Cardiac septum (tissue), 1 donor: Measurements from ENCODE around the gene GATAD2B. TPM values are rescaled to one million over a fixed set of nuclear protein-coding genes. Genes with fewer than 3 reads are reported as not detected.

Experiments
- DNase-seq: peaks from one replicate; pipeline ENCODE4 v3.0.0-alpha.2; 2020; ENCODE audit warnings: low spot score
- intact Hi-C: fragments of 100-400 bp; cut with DNase I; formaldehyde crosslinking; loops from one replicate; pipeline ENCODE4 v1.14.0; 2022
- total RNA-seq: library from RNA; stranded (reverse); fragmentation: NEBNext Ultra II Directional; extraction: Animal tissue kit (Norgen Biotek cat#: 25700); gene quantifications from one replicate; pipeline ENCODE4 v1.2.1, GENCODE V29; 2021
- donor health status: DM: no; HTN: no; CAD: no.

Gene GATAD2B
- total RNA-seq, 1 donor from 2014 or later: 45.7 TPM

DNA sequence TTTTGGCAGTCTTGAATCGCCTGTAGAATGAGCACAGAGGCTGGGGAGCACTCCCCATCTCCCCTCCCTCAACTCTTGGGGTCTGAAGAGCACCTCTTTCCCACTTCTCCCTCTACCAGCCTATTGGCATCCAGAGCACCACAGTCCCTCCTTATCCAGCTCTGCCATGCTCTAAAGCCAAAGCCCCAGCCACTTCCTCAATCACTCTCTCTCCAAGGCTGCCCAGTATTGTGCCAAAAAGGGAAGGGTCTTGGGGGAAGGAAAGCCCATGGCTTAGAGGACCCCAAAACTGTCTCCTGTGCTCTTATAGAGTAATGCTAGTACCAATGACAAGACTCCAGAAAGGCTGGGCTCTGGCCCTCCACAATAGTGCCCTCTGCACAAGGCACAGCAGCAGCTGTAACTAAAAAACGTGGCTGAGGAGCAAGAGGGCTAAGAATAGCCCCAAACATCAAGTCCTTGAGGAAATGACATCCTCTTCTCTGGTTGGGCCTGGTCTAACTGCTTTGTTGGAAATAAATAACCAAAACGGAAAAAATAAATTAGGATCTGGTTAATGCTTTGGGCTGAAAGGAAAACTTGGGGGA is 119.2 kb downstream of the GATAD2B start:
- intact Hi-C loops: no loop called here
- peak; percentile 38 for DNase-seq

DNA sequence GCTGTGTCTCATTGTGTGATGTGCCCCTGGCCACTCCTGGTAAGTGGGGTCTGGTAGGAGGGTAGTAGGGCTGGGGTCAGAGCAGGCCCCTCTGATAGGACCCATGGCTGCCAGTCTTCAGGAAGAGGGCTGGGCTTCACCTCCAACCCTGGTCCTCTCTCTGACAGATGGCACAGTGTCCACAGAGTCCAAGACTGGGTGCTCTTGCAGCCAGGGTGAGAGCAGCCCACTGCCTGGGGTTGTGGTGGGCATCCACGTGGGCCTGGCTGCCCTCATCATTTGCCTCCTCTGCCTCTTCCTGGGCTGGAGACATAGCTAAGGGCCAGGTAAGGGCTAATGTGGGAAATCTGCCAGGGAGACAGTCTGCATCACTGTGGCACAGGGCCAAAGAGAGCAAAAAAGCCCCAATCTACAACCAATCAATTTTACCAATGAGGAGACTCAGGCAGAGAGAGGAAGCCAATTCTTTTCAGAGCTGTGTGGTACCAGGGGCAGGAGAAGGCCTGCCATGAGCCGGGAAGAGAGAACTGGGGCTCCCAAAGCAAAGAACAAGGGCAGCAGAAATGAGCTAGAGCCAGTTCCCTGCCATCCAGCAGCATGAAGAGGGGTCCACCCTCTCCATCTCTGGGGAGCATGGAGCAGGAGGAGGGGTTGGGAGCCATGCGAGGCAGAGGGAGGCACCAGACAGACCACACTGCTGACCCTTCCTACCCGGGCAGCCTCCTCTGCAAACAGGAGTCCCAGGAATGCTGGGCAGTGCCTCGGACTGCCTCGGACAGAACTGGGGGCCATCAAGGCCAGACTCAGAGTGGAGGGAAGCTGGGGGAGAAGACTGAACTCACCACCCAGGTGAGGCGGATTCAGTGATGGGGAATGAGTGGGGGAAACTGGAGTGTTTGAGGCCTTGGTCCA is 120.7 kb downstream of the GATAD2B start:
- intact Hi-C loops: no loop called here
- DNase-seq: peak; percentile 56

GRCh38 chr1:153801028-153801625 is 121.6 kb downstream of the GATAD2B start:
- intact Hi-C loops: no loop called here
- DNase-seq: peak; percentile 43

DNA sequence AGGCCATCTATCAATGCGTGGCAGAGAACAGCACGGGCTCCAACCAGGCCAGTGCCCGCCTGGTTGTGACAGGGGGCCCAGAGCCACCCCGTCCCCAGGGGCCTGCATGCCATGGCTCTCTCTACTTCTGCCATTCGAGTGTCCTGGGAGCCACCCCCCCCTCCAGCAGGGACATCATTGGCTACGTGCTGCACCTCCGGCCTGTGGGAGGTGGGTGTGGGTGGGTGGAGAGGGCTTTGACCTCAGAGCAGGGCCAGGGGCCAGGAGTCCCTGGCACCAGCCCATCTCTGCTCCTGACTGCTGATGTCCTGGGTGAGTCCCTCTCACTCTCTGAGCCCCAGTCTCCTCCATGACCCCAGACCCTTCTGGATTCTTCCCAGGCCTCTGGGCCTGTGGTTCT is 122.3 kb downstream of the GATAD2B start:
- peak; percentile 56 for DNase-seq
- intact Hi-C loops: no loop called here

DNA sequence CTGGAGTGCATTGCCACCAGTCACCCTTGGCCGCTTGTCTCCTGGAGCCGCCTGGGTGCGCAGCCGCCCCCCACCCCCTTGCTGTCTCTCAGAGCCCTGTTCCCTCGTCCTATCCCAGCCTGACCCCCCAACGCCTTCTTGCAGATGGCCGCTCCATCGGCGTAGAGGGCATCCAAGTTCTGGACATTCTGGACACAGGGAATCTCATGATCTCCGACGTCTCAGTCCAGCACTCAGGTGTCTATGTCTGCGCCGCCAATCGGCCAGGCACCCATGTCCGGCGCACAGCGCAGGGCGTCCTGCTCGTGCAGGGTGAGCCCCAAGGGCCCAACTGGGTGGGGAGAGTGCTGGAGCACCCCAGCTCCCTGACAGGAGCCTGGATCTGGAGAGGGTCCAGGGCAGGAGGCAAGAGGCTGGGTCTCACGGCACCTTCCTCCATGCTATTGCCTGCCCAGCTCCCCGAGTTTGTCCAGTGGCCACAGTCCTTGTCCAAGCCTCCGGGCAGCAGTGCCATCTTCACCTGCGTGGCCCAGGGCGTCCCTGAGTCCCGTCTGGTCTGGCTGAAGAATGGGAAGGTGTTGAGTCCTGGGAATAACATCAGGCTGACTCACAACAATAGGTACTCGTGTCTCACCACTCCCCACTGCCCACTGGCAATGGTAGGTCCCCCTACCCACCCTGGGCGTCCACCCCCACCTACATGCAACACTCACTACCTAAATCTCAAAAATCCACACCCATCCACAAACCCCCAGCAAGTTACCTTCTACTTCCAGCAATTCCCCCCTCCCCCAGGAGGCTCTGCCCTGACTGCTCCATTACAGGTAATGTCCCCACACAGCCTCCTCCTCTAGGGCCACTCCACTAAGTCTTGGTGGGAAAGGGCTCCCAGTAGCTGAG is 123.0 kb downstream of the GATAD2B start:
- peak; percentile 64 for DNase-seq
- intact Hi-C loops: no loop called here

DNA sequence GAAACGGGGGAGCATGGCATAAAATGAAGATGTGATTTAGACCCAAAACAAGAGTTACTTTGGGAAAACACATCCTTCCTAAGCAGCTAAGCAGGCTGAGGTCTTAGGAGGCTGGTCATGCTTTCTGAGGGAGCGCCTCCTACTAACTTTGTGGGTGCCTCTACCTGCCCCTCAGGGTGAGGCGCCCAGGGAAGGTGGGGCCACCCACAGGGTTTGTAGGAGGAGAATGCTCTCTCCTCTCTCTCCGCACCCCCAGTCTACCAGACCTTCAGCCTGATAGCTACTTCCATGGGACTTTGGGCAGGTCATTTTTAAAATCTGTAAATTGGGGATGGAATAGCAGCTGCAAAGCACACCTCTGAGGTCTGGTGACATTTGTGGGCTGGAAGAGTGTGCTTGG is 123.8 kb downstream of the GATAD2B start:
- DNase-seq: peak; percentile 41
- intact Hi-C loops: no loop called here

GRCh38 chr1:153798468-153798780 is 124.3 kb downstream of the GATAD2B start:
- intact Hi-C loops: no loop called here
- peak; percentile 57 for DNase-seq

DNA sequence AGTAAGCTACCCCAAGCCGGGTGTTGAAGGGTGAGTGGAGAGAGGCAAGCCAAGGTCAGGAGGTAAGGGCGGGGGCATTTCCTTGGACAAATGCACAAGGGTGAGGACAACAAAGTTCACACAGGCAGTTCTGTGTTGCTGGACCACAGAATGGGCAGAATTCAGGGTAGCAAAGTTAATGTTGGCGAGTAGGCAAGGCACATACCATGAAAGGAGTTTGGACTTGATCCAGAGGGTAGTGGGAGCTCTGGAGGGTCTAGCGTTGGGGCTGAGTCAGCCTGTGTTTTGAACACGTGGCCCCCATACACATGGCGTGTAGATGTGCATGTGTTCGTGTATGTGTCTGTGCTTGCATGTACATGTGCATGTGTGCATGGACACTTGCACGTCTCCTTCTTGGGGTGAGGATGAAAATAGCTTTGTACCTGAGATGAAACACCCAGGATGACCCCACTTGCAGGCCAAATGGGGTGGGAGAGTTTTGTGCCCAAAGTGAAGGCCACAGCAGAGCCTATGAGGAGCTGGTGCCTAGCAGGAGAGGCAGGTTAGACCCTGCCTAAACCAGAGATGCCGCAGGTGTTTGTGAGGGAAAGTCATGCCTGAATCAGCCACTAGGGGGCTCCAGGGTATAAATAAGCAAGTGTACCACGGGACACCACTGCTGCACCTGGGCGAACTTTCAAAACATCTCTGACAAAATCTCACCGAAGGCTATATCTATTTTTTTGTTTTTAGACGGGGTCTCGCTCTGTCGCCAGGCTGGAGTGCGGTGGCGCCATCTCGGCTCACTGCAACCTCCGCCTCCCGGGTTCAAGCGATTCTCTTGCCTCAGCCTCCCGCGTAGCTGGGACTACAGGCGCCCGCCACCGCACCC is 125.7 kb downstream of the GATAD2B start:
- DNase-seq: peak; percentile 83
- intact Hi-C loops: loop anchor here (1.0 to 2.0 kb wide), 2 partner anchors 150 to 189 kb away; partner anchors contain the start of genes DENND4B and RAB13

DNA sequence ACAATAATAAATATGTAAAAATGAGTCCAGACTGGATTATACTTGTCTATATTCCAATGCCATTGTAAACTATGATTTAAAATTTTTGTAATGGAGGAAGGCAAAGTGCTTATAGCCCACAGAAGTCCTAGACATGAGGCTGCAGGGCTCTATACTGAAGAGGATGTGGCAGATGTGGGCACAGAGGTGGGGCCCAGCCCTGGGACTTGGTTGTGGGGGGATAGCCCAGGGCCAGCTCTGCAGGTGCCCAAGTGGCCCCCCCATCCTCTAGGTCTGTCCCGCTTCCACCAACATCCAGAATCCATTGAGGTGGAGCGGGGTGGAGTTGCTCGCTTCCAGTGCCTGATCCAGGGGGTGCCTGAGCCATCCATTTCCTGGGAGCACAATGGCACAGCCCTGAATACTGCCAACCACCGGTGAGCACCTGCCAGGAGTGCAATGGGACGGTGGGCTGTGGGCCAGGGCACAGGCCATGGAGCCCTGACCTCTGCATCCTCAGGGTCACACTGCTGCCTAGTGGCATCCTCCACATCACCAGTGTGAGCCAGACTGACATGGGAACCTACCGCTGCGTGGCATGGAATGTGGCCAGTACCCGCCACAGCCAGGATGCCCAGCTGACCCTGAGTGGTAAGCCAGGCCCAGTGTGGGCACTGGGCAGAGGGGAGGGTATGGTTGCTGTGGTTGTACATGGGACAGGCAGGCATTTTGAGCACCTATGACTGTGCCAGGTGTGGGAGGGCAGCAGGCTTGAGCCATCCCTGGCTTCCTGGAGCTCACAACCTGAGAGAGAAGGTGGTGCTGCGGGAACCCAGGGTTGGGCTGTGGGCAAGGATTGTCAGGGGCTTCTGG is 126.6 kb downstream of the GATAD2B start:
- intact Hi-C loops: loop anchor here (2.0 kb wide), 1 partner anchor 151 kb away; the partner anchor contains the start of gene DENND4B
- peak; percentile 54 for DNase-seq

DNA sequence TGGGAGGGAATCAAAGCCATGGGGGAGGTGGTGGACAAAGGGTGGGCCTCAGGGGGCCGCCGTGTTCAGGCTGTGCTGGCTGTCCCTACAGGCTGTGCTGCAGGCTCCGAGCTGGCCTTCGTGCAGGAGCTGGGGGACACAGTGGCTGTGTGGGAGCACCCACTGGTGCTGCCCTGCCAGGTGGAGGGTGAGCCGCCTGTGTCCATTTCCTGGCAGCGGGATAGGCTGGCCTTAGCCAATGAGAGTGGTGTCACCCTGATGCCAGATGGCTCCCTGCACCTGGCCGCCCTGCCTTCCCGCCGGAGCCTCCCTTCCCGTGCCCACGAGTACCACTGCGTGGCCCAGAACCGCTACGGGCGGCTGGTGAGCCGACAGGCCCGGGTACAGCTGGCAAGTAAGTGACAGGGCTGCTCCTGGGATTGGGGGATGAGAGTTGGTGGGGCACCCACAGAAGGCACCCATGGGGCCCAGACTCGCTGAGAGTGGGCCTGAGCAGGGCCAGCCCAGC is 127.4 kb downstream of the GATAD2B start:
- intact Hi-C loops: no loop called here
- DNase-seq: peak; percentile 66

DNA sequence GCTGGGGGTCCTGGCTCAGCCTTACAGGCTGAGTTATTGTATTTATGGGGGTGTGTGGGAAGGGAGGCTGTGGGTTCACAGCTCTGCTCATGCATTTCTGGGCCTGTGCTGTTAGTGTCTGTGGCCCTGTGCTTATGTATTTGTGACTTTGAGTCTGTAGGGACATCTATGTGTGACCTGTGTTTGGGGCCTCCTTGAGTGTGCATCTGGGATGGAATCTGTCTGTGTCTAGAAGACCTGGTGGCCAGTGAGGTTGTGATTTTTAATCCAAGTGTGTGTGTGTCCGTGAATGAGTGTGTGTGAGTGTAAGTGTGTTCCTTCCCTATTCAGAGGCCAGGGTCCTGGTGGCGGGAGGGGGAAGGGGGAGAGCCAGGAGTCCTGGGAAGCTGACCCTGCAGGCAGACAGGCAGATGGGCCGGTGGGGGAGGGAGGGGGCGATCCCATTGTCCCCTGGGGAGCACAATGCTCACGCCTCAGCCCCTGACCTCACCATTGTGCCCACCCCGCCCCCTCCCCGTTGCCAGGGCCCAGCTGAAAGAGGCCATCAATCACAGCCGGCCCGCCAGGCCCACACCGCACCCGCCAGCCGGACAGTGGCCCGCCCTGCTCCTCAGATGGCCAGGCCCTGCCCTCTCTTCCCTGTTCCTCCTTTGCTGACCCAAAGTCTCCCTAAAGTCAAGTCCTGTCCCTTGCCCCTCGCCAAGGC is 128.0 kb downstream of the GATAD2B start:
- peak; percentile 46 for DNase-seq
- intact Hi-C loops: no loop called here

DNA sequence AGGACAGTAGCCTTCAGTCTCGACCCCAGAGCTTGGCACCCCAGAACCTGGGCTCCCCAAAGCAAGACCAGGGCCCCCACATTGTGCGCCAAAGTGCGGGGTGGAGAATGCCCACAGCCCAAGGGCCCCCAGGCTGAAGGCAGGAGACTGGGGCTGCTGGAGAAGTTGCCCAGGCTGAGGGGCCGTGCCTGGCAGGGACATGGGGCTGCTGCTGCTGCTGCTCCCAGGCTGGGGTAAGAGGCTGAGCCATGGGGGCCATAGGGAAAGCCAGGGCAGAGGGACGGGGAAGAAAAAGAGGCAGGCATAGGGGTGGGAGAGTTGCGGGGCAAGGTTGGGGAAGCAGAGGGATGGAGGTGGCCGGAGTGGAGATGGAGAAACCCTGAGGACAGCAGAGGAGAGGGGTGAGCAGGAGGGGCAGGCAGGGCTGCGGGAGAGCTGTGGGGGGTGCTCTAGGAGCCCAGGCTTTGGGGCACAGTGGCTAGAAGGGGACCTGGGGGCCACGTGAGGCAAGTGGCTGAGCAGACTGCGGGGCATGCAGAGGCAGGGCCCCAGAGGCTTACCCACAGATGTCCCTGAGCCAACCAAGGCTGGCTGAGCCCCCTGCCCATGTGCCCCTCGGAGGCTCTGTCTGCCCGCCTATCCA is 128.7 kb downstream of the GATAD2B start:
- DNase-seq: no peak
- intact Hi-C loops: no loop called here

DNA sequence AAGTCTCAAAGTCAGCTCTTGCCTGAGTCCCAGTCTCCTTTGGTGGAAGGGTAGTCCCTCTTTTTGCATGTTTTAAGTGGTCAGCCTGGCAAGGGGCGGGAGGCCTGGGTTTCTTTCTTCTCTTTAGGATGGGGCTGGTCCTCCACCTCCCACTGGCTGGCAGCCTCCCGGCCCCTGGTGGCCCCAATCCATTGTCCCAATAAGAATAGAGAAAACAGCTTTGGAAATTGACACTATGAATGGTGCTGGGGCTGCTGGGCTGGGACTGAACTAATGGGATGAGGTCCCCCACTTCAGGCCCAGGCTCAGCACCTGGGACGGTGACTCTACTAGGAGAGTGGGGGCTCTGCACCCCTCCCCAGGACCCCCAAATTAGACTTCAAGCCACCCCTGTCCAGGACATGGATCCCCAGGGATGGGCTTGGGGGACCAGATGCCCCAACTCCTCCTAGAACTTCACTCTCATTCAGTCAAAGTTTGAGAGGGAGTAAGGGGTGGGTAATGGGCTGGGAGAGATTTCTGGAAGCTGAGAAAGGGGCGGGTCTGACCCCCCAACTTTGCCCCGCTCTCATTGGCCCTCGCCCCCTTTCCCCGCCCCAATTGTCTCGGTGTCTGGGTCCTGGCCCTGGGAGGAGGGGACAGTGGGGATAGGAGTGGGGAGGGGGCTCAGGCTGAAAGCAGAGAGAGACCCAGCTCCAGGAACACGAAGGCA is 129.4 kb downstream of the GATAD2B start:
- DNase-seq: peak; percentile 22
- intact Hi-C loops: no loop called here

GRCh38 chr1:153792631-153793041 is 130.1 kb downstream of the GATAD2B start:
- DNase-seq: no peak
- intact Hi-C loops: no loop called here

DNA sequence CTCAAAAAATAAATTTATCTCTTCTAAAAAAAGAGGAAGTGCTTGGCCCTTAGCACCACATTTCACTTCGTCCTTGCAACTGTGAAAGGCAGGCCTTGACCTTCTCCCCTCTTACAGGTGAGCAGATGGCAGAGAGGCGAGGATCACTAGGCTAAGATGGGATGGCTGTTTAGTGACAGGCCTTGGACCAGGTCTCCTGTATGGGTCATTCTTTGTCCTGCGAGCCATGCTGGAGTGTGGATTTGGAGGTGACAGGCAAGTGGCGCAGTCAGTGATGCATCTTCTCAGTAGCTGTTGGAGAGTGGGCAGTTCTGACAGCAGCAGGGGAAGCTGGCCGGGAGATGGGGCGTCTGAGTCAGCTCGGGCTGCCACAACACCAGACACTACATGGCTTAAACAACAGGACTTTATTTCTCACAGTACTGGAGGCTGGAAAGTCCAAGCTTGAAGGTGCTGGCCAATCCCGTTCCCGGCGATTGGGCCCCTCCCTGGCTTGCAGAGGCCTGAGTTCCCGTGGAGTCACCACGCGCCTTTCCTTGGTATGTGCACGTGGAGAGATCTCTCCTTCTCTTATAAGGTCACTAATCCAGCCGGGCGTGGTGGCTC is 131.0 kb downstream of the GATAD2B start:
- intact Hi-C loops: no loop called here
- no peak for DNase-seq
